Uterus (tissue), 4 donors: ENCODE data around the gene PES1. TPM values are rescaled to one million over a fixed set of nuclear protein-coding genes. Genes with fewer than 3 reads are reported as not detected.
"Not testable (repeated sequence)": the region's sequence is repeated elsewhere in the genome, so short reads cannot be mapped to it uniquely, and the experiment has no call there.

Experiments used
- DNase-seq, 2 donors: peaks; one replicate each; pipeline ENCODE4 v3.0.0-alpha.2; 2019 to 2020
- H3K27ac ChIP-seq, 2 donors: fragments of 200-600 bp; sonication (generic); 1 replicate in 1 of 2; 2 replicates in 1 of 2; pipeline ENCODE4 v1.5.1; 2016 to 2018
- H3K27me3 ChIP-seq, 2 donors: fragments of 200-600 bp; sonication (generic); one replicate each; pipeline ENCODE4 v1.5.1; 2018 to 2019; ENCODE audit warnings: control low read depth in 1 of 2
- H3K36me3 ChIP-seq, 2 donors: fragments of 200-600 bp; sonication (generic); one replicate each; pipeline ENCODE4 v1.5.1; 2019; ENCODE audit warnings: control low read depth in 1 of 2
- H3K4me1 ChIP-seq, 2 donors: fragments of 200-600 bp; sonication (generic); one replicate each; pipeline ENCODE4 v1.5.1; 2018 to 2019; ENCODE audit warnings: control low read depth in 1 of 2
- H3K4me3 ChIP-seq, 2 donors: fragments of 200-600 bp; sonication (generic); 1 replicate in 1 of 2; 2 replicates in 1 of 2; pipeline ENCODE4 v1.5.1; 2018 to 2019; ENCODE audit warnings: mild to moderate bottlenecking in 1 of 2
- H3K9me3 ChIP-seq, 2 donors: fragments of 200-600 bp; sonication (generic); one replicate each; pipeline ENCODE4 v1.5.1; 2019; ENCODE audit warnings: control low read depth in 1 of 2
- POLR2A ChIP-seq, 2 donors: fragments of 450-650 bp; IDR thresholded peaks; one replicate each; pipeline ENCODE4 v1.6.1; 2016; ENCODE audit warnings: antibody characterized with exemption in 2 of 2, mild to moderate bottlenecking in 1 of 2, moderate library complexity in 1 of 2
- intact Hi-C: fragments of 100-400 bp; cut with DNase I; formaldehyde crosslinking; loops from one replicate; pipeline ENCODE4 v1.15.1; 2023; ENCODE audit warnings: low total_unique reads
- total RNA-seq, 4 donors: library from RNA; depleted of rRNA in 3 of 4; stranded (reverse); fragments of >200 nt in 3 of 4; gene quantifications; one replicate each; pipeline versions ENCODE4 v1.1.0 to v1.2.4, GENCODE V29; 2014 to 2023
- TF ChIP-seq, protein P1 (sequence below), 4 experiments: fragments of 200-600 bp in 2 of 4; fragments of 450-650 bp in 2 of 4; sonication (generic) in 2 of 4; IDR thresholded peaks; one replicate each; pipeline ENCODE4 v1.5.1; 2016 to 2019; ENCODE audit warnings: antibody characterized with exemption in 4 of 4, mild to moderate bottlenecking in 2 of 4, moderate library complexity in 1 of 4
- donor health status: DM: yes; HTN: yes; CAD: no.

The PES1 gene
- total RNA-seq, 4 donors from 2014 or later: 13.5 to 67.5 (median 44.9) TPM

DNA sequence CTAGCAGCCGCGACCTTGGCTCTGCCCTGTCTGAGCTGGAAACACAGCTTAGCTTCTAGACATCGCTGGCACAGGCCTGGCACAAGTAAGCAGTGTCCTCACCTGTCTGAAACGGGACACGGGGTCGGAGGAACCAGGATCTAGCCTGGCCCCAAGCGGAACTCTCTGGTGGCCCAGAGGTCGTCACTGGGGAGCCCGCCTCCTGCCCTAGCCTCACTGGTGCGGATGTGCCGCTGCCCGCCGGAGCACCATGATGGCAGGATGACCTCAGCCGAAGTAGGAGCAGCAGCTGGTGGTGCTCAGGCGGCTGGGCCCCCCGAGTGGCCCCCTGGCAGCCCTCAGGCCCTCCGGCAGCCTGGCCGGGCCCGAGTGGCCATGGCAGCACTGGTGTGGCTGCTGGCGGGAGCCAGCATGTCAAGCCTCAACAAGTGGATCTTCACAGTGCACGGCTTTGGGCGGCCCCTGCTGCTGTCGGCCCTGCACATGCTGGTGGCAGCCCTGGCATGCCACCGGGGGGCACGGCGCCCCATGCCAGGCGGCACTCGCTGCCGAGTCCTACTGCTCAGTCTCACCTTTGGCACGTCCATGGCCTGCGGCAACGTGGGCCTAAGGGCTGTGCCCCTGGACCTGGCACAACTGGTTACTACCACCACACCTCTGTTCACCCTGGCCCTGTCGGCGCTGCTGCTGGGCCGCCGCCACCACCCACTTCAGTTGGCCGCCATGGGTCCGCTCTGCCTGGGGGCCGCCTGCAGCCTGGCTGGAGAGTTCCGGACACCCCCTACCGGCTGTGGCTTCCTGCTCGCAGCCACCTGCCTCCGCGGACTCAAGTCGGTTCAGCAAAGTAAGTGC lies 44.7 kb upstream of the PES1 start:
- Histone ChIP-seq H3K4me3 (peak overlapping the region; percentile 44 to 71), H3K36me3 (no peaks in the 10 kb centered on the region), H3K27ac (peak overlapping the region; percentile 97 to 99), H3K4me1 (peaks cover 0 to 19% of the 10 kb centered on the region in 2 donors), H3K9me3 (no peaks in the 10 kb centered on the region), H3K27me3 (no peaks in the 10 kb centered on the region)
- intact Hi-C loops: no loop called here
- TF ChIP-seq, protein P1, sequence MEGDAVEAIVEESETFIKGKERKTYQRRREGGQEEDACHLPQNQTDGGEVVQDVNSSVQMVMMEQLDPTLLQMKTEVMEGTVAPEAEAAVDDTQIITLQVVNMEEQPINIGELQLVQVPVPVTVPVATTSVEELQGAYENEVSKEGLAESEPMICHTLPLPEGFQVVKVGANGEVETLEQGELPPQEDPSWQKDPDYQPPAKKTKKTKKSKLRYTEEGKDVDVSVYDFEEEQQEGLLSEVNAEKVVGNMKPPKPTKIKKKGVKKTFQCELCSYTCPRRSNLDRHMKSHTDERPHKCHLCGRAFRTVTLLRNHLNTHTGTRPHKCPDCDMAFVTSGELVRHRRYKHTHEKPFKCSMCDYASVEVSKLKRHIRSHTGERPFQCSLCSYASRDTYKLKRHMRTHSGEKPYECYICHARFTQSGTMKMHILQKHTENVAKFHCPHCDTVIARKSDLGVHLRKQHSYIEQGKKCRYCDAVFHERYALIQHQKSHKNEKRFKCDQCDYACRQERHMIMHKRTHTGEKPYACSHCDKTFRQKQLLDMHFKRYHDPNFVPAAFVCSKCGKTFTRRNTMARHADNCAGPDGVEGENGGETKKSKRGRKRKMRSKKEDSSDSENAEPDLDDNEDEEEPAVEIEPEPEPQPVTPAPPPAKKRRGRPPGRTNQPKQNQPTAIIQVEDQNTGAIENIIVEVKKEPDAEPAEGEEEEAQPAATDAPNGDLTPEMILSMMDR (IDR thresholded peaks at IDR 0.05): no peak
- no peak for TF ChIP-seq POLR2A (IDR thresholded peaks at IDR 0.05)
- DNase-seq: peak; percentile 27 to 31

DNA sequence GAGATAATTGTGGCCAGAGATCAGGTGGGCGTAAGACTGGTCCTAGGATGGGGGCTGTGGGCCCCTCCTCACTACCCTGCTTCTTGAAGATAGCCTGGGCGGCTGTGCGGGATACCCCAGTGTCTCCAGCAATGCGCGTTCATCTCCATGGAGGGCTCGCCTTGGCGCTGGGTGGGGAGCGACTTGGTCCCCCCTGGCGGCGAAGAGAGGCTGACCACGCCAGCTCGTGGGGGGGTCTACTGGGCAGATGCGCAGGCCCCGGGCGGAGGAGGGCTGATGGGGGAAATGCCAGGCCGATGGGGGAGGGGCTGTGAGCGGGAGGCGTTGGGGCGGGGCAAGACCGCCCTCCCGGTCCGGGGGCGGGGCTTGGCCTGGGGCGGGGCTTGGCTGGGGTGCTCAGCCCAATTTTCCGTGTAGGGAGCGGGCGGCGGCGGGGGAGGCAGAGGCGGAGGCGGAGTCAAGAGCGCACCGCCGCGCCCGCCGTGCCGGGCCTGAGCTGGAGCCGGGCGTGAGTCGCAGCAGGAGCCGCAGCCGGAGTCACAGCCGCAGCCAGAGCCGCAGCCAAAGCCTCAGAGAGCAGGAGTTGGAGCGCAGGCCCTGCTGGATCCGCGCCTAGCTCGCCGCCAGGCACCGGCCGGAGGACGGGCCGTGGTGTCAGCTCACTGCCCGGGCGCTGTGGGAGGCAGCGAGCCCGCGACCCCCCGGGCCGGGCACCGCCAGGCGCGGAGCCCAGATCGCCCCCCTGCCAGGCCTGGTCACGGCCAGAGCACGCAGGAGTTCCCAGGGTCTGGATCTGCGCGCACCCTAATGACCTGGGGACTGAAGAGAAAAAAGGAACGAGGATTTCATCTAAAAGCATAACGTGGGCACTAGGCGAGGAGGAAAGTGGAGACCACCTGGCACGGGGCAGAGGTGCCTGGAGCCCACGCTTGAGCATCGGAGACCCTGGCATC lies 43.8 kb upstream of the PES1 start, which contains the start of gene SLC35E4:
SLC35E4 (plus strand) TSS at position 509 of the 953 bp plus-strand sequence. CDS start 670 bp downstream, outside the sequence.
- Histone ChIP-seq H3K4me3 (peak within 1 kb of the TSS; percentile 44 to 71), H3K27me3 (no peaks in the 10 kb centered on the region), H3K36me3 (no peaks in the 10 kb centered on the region), H3K4me1 (peaks cover 0 to 19% of the 10 kb centered on the region in 2 donors), H3K27ac (peak within 1 kb of the TSS; percentile 97 to 99), H3K9me3 (no peaks in the 10 kb centered on the region)
- DNase-seq: peak; percentile 97
- intact Hi-C loops: no loop called here
- TF ChIP-seq, protein P1 (IDR thresholded peaks at IDR 0.05): peak; percentile 23 to 64 (median 48)
- peak; percentile 72 to 76 for TF ChIP-seq POLR2A (IDR thresholded peaks at IDR 0.05)

DNA sequence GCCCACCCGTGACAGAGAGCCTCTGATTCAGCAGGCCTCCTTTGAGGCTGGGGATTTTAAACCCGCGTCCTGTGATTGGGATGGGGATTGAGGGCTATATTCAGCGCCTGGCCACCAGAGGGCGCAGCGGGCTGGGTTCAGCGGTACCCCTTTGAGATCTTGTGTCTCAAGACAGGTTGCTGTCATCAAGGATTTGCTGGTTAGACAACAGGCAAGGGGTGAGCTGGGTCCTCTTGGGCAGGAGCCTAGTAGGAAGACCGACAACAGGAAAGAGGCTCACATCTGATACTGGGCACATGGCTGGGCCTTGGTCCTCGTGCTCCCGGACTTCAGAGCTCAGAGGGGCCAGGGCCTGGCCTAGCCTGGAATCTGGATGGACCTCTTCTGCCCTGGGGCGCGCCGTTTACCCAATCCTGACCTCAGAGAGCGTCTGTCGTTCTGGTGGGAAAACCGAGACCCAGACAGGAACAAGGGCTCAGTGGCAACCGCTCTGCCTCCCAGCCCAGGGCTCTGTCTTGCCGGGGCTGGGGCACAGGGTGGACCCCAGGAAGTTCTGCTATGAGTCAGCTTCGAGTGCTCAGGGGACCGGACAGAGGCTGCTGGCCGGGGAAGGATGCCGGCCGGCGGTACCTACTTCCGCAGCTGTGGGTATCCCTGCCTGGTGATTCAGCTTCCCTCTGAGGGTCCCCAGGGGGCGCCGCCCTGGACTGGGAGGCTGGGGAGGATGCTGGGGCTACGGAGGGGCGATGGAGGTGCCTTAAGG lies 42.9 kb upstream of the PES1 start:
- Histone ChIP-seq H3K4me1 (peaks cover 0 to 19% of the 10 kb centered on the region in 2 donors), H3K36me3 (no peaks in the 10 kb centered on the region), H3K4me3 (peak overlapping the region; percentile 44 to 71), H3K27me3 (no peaks in the 10 kb centered on the region), H3K9me3 (no peaks in the 10 kb centered on the region), H3K27ac (peak overlapping the region; percentile 97 to 99)
- intact Hi-C loops: loop anchor here (5.0 kb wide), 1 partner anchor 123 kb away; no protein-coding TSS in a partner anchor
- TF ChIP-seq POLR2A (IDR thresholded peaks at IDR 0.05): no peak
- TF ChIP-seq, protein P1 (IDR thresholded peaks at IDR 0.05): peak; percentile 96 to 97 (median 97)
- peak; percentile 88 to 91 for DNase-seq

DNA sequence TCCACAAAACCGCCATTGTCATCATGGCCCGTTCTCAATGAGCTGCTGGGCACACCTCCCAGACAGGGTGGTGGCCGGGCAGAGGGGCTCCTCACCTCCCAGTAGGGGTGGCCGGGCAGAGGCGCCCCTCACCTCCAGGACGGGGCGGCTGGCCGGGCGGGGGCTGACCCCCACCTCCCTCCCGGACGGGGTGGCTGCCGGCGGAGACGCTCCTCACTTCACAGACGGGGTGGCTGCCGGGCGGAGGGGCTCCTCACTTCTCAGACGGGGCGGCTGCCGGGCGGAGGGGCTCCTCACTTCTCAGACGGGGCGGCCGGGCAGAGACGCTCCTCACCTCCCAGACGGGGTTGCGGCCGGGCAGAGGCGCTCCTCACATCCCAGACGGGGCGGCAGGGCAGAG lies 39.8 kb upstream of the PES1 start:
- H3K36me3 ChIP-seq, H3K9me3 ChIP-seq, DNase-seq, H3K27ac ChIP-seq, H3K4me3 ChIP-seq, H3K27me3 ChIP-seq: not testable (repeated sequence)
- H3K4me1 ChIP-seq: peaks cover 0 to 10% of the 10 kb centered on the region in 2 donors
- intact Hi-C loops: loop anchor here (5.0 kb wide), 1 partner anchor 126 kb away; no protein-coding TSS in a partner anchor

DNA sequence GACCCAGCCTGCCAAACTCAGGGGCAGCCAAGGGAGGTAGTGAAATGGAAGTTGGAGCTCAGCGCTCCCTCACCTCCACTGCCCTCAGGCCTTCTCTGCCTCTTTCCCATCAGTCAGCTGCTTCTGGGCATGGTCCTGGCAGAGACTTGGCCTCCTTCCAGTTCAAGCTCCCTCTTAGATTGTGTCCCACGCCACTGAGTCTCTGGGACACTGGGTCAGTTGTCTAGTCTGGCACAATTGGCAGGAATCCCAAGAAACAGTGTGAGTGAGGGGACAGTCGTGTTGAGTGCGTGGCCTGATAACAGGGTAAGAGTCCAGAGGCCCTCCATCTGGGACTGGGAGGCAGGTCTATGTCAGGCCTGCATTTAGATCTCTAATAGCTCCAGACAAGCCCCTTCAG lies 36.8 kb upstream of the PES1 start:
- no peaks in the 10 kb centered on the region for H3K36me3 ChIP-seq
- H3K4me3 ChIP-seq: no peak overlapping the region
- no peaks in the 10 kb centered on the region for H3K4me1 ChIP-seq
- H3K9me3 ChIP-seq: no peaks in the 10 kb centered on the region
- intact Hi-C loops: no loop called here
- H3K27me3 ChIP-seq: no peaks in the 10 kb centered on the region
- no peak overlapping the region for H3K27ac ChIP-seq
- DNase-seq: no peak
- TF ChIP-seq, protein P1 (IDR thresholded peaks at IDR 0.05): no peak
- TF ChIP-seq POLR2A (IDR thresholded peaks at IDR 0.05): no peak
